Activated T-cell treated with anti-CD3 and anti-CD28 coated beads for 24 hours (primary cell): ENCODE data around the gene OR52E6.

Source experiments
- DNase-seq: peaks from one replicate; pipeline ENCODE4 v3.0.0-alpha.2; 2020; ENCODE audit warnings: low read depth

Gene OR52E6

GRCh38 chr11:5796541-5796940 is 45.2 kb downstream of the OR52E6 start:
- no peak for DNase-seq

GRCh38 chr11:5791165-5791564 is 50.5 kb downstream of the OR52E6 start, which contains the start of gene OR52N1:
TSS of gene OR52N1 (minus strand) at chr11:5791265. CDS start at chr11:5788816, 2,449 bp downstream.
- DNase-seq = no peak
